ENCODE measurements around the gene C6orf15.

- TF ChIP-seq, protein P1, sequence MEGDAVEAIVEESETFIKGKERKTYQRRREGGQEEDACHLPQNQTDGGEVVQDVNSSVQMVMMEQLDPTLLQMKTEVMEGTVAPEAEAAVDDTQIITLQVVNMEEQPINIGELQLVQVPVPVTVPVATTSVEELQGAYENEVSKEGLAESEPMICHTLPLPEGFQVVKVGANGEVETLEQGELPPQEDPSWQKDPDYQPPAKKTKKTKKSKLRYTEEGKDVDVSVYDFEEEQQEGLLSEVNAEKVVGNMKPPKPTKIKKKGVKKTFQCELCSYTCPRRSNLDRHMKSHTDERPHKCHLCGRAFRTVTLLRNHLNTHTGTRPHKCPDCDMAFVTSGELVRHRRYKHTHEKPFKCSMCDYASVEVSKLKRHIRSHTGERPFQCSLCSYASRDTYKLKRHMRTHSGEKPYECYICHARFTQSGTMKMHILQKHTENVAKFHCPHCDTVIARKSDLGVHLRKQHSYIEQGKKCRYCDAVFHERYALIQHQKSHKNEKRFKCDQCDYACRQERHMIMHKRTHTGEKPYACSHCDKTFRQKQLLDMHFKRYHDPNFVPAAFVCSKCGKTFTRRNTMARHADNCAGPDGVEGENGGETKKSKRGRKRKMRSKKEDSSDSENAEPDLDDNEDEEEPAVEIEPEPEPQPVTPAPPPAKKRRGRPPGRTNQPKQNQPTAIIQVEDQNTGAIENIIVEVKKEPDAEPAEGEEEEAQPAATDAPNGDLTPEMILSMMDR (IDR thresholded peaks at IDR 0.05) = no peak
- TF ChIP-seq, protein P2, sequence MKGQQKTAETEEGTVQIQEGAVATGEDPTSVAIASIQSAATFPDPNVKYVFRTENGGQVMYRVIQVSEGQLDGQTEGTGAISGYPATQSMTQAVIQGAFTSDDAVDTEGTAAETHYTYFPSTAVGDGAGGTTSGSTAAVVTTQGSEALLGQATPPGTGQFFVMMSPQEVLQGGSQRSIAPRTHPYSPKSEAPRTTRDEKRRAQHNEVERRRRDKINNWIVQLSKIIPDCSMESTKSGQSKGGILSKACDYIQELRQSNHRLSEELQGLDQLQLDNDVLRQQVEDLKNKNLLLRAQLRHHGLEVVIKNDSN (CRISPR knock-in tag; IDR thresholded peaks at IDR 0.05) = no peak
- TF ChIP-seq, protein P3, sequence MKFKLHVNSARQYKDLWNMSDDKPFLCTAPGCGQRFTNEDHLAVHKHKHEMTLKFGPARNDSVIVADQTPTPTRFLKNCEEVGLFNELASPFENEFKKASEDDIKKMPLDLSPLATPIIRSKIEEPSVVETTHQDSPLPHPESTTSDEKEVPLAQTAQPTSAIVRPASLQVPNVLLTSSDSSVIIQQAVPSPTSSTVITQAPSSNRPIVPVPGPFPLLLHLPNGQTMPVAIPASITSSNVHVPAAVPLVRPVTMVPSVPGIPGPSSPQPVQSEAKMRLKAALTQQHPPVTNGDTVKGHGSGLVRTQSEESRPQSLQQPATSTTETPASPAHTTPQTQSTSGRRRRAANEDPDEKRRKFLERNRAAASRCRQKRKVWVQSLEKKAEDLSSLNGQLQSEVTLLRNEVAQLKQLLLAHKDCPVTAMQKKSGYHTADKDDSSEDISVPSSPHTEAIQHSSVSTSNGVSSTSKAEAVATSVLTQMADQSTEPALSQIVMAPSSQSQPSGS (CRISPR knock-in tag; IDR thresholded peaks at IDR 0.05; ENCODE audit: borderline replicate concordance, low read depth) = no peak
These were observed 44.3 kb upstream of the C6orf15 start for GRCh38 chr6:31156641-31157040.

Data from WTC11 (cell line).